HG03139 (cell line): ENCODE data around the gene ATP13A4.

ENCODE experiments used
- ATAC-seq: cut with Tn5 transposase; IDR thresholded peaks from one replicate; pipeline ENCODE4 v1.9.1; 2021; ENCODE audit not compliant: unreplicated experiment

The ATP13A4 gene

GRCh38 chr3:193499801-193500485 lies 54.8 kb downstream of the ATP13A4 start:
- ATAC-seq, result no peak

- ATAC-seq, result no peak
These were observed 55.4 kb downstream of the ATP13A4 start for GRCh38 chr3:193499136-193499770.

GRCh38 chr3:193498215-193498614 lies 56.5 kb downstream of the ATP13A4 start:
- no peak for ATAC-seq

GRCh38 chr3:193496658-193497057 lies 58.0 kb downstream of the ATP13A4 start:
- no peak for ATAC-seq

- ATAC-seq, result no peak
These were observed 63.7 kb downstream of the ATP13A4 start for GRCh38 chr3:193491026-193491425.

- no peak for ATAC-seq
These were observed 64.1 kb downstream of the ATP13A4 start for GRCh38 chr3:193490580-193490979.

GRCh38 chr3:193489949-193490348 lies 64.7 kb downstream of the ATP13A4 start:
- no peak for ATAC-seq

GRCh38 chr3:193488741-193489140 lies 66.0 kb downstream of the ATP13A4 start:
- ATAC-seq, result no peak

- ATAC-seq, result no peak
These were observed 70.6 kb downstream of the ATP13A4 start for GRCh38 chr3:193483988-193484539.

GRCh38 chr3:193481436-193481835 lies 73.3 kb downstream of the ATP13A4 start:
- no peak for ATAC-seq

- no peak for ATAC-seq
These were observed 80.2 kb downstream of the ATP13A4 start for GRCh38 chr3:193474446-193474845.

- ATAC-seq, result no peak
These were observed 84.0 kb downstream of the ATP13A4 start for GRCh38 chr3:193470710-193471109.

GRCh38 chr3:193465992-193466608 lies 88.6 kb downstream of the ATP13A4 start:
- no peak for ATAC-seq

GRCh38 chr3:193464889-193465288 lies 89.8 kb downstream of the ATP13A4 start:
- ATAC-seq, result no peak

GRCh38 chr3:193457526-193457925 lies 97.2 kb downstream of the ATP13A4 start:
- no peak for ATAC-seq

GRCh38 chr3:193452338-193452737 lies 102.4 kb downstream of the ATP13A4 start:
- ATAC-seq, result no peak

- no peak for ATAC-seq
These were observed 102.8 kb downstream of the ATP13A4 start for GRCh38 chr3:193451902-193452301.

GRCh38 chr3:193446965-193447602 lies 107.6 kb downstream of the ATP13A4 start:
- ATAC-seq, result no peak

GRCh38 chr3:193439423-193439822 lies 115.3 kb downstream of the ATP13A4 start:
- no peak for ATAC-seq

GRCh38 chr3:193418576-193419373 lies 135.9 kb downstream of the ATP13A4 start:
- no peak for ATAC-seq

- no peak for ATAC-seq
These were observed 138.1 kb downstream of the ATP13A4 start for GRCh38 chr3:193416629-193417028.
